ENCODE measurements around the gene GPALPP1. TPM values are rescaled to one million over a fixed set of nuclear protein-coding genes. Genes with fewer than 3 reads are reported as not detected.

The GPALPP1 gene
- total RNA-seq, 2 donors from 2014 or later, result 16.2 to 25.2 TPM

DNA sequence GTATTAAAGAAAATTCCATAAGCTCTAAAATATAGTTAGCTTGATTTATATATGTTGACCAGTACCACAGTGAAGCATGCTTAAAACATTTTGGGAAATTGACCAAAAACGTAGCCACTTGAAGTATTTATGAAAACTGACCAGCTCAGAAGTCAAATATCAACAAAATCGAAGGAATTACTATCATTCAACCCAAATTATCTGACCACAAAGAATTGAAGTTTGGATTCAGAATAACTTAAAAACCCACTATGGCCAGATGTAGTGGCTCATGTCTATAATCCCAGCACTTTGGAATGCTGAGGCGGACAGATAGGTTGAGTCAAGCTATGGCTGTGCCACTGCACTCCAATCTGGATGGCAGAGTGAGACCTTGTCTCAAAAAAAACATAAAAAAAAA, 31.9 kb downstream of the GPALPP1 start:
- TF ChIP-seq POLR2A (IDR thresholded peaks at IDR 0.05), result no peak
- TF ChIP-seq, protein P1, sequence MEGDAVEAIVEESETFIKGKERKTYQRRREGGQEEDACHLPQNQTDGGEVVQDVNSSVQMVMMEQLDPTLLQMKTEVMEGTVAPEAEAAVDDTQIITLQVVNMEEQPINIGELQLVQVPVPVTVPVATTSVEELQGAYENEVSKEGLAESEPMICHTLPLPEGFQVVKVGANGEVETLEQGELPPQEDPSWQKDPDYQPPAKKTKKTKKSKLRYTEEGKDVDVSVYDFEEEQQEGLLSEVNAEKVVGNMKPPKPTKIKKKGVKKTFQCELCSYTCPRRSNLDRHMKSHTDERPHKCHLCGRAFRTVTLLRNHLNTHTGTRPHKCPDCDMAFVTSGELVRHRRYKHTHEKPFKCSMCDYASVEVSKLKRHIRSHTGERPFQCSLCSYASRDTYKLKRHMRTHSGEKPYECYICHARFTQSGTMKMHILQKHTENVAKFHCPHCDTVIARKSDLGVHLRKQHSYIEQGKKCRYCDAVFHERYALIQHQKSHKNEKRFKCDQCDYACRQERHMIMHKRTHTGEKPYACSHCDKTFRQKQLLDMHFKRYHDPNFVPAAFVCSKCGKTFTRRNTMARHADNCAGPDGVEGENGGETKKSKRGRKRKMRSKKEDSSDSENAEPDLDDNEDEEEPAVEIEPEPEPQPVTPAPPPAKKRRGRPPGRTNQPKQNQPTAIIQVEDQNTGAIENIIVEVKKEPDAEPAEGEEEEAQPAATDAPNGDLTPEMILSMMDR (IDR thresholded peaks at IDR 0.05), result no peak
- WGBS, 2 donors, result 82 to 95% methylated on average over 3 of the region's 3 CpGs
- no peak for DNase-seq
- no peak overlapping the region for H3K4me3 ChIP-seq
- ATAC-seq, result no peak
- intact Hi-C loops (cut with DNase I), result no loop called here
- H3K4me1 ChIP-seq, result no peaks in the 10 kb centered on the region
- H3K27me3 ChIP-seq, result no peaks in the 10 kb centered on the region
- peaks cover 6 to 7% of the 10 kb centered on the region in 2 donors for H3K36me3 ChIP-seq (replicated peaks in 1 of 2; ENCODE audit: insufficient read depth in 1 of 2, low read depth in 2 of 2)
- H3K27ac ChIP-seq, result no peak overlapping the region
- H3K9me3 ChIP-seq, result no peaks in the 10 kb centered on the region

DNA sequence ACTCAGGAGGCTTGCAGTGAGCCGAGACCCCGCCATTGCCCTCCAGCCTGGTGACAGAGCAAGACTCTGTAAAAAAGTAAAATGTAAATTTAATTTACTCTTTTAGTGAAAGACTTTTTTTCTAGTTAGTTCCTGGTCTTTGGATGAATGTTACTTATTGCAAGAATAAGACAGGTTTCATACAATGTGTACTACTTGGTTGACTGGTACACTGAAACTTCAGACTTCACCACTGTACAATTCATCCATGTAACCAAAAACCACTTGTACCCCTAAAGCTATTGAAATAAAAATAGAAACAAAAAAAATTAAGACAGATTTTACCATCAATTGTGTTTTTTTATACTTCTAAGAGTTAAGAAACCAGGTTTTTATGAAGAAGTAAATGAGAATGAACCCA, 35.5 kb downstream of the GPALPP1 start:
- TF ChIP-seq POLR2A (IDR thresholded peaks at IDR 0.05), result no peak
- TF ChIP-seq, protein P1 (IDR thresholded peaks at IDR 0.05), result no peak
- Histone ChIP-seq H3K9me3 (no peaks in the 10 kb centered on the region), H3K4me1 (no peaks in the 10 kb centered on the region), H3K36me3 (replicated peaks in 1 of 2; ENCODE audit: insufficient read depth in 1 of 2, low read depth in 2 of 2) (peaks cover 0 to 13% of the 10 kb centered on the region in 2 donors), H3K27ac (no peak overlapping the region), H3K4me3 (no peak overlapping the region), H3K27me3 (no peaks in the 10 kb centered on the region)
- DNase-seq (no peak), ATAC-seq (no peak)
- intact Hi-C loops (cut with DNase I), result no loop called here
- WGBS, 2 donors, result 88 to 97% methylated on average over 2 of the region's 2 CpGs

DNA sequence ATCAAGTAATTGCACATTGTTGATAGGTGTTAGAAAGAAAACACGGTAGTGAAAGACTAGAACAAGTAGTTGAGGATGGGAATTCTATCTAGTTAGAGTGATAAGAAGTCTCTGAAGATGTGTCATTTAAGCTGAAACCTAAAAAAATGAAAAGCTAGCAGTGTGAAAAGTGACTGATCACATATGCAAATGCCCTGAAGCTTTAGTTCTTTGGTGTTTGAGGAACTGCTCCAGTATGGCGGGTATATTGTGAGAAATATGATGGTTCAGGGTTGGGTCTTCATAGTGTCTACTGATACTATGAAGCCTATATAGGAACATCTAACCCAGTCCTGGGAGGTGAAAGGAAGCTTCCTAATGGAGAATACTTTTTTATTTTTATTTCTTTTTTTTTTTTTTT, 45.0 kb downstream of the GPALPP1 start:
- H3K4me1 ChIP-seq, result no peaks in the 10 kb centered on the region
- no peaks in the 10 kb centered on the region for H3K36me3 ChIP-seq (replicated peaks in 1 of 2; ENCODE audit: insufficient read depth in 1 of 2, low read depth in 2 of 2)
- intact Hi-C loops (cut with DNase I), result no loop called here

DNA sequence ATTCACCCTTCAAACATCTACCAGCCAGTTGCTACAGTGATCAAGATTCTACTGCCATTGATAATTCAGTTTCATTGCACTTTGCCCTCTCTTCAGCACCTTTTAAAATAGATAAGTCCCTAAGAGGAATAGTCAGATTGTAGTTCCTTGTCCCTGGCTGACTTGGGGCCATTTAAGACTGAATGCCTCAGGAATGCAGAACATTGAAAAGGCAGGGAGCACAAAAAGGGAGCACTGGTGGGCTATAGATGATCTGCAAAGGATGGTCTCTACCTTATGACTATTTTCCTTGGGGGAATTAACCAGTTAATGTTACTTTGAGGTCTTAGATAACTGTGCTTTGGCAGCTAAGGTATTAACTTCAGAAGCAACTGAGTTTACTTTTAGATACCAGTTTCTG, 46.9 kb downstream of the GPALPP1 start:
- no peak for ATAC-seq
- TF ChIP-seq, protein P1 (IDR thresholded peaks at IDR 0.05), result no peak
- TF ChIP-seq POLR2A (IDR thresholded peaks at IDR 0.05), result no peak
- no peaks in the 10 kb centered on the region for H3K36me3 ChIP-seq (replicated peaks in 1 of 2; ENCODE audit: insufficient read depth in 1 of 2, low read depth in 2 of 2)

More for the DNA sequence above, 45.0 kb downstream of the GPALPP1 start:
- H3K27ac ChIP-seq, result no peak overlapping the region
- WGBS, 2 donors, result 93% methylated on average over 2 of the region's 2 CpGs
- H3K4me3 ChIP-seq, result no peak overlapping the region
- no peaks in the 10 kb centered on the region for H3K9me3 ChIP-seq
- H3K27me3 ChIP-seq, result no peaks in the 10 kb centered on the region
- no peak for TF ChIP-seq POLR2A (IDR thresholded peaks at IDR 0.05)
- TF ChIP-seq, protein P1 (IDR thresholded peaks at IDR 0.05), result no peak
- no peak for ATAC-seq
- DNase-seq, result no peak

DNA sequence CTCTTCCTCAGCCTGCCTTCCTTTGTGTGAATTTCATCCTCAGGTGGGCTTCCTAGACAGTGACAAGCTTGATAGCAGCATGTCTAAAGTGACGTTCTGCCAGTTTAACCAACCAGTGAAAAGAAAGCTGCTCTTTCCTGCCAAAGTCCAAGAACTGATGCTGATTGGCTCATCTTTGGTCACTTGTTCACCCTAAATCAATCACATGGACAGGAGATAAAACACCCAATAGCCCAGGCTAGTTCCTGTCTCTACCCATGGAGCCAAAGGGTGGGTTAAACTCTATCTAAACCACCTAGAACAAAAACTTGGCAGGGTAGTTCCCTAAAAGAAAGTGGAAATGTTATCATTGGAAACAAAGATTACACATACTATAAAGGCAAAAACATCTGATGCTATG, 50.8 kb downstream of the GPALPP1 start:
- TF ChIP-seq POLR2A (IDR thresholded peaks at IDR 0.05), result no peak
- TF ChIP-seq, protein P1 (IDR thresholded peaks at IDR 0.05), result no peak
- Histone ChIP-seq H3K36me3 (replicated peaks in 1 of 2; ENCODE audit: insufficient read depth in 1 of 2, low read depth in 2 of 2) (no peaks in the 10 kb centered on the region), H3K27ac (no peak overlapping the region), H3K4me1 (no peaks in the 10 kb centered on the region), H3K4me3 (no peak overlapping the region), H3K9me3 (no peaks in the 10 kb centered on the region), H3K27me3 (no peaks in the 10 kb centered on the region)
- intact Hi-C loops (cut with DNase I), result loop anchor here (10.0 kb wide), 1 partner anchor 235 kb away; no protein-coding TSS in a partner anchor
- no peak for DNase-seq
- no peak for ATAC-seq
- WGBS, 2 donors, result 75 to 92% methylated on average over 1 of the region's 1 CpG

More for the DNA sequence above, 46.9 kb downstream of the GPALPP1 start:
- Histone ChIP-seq H3K4me3 (no peak overlapping the region), H3K9me3 (no peaks in the 10 kb centered on the region), H3K27me3 (no peaks in the 10 kb centered on the region), H3K4me1 (no peaks in the 10 kb centered on the region), H3K27ac (no peak overlapping the region)
- intact Hi-C loops (cut with DNase I), result no loop called here
- no peak for DNase-seq
